HEK293 (cell line): ENCODE results near the gene SYNDIG1.

Experiments used
- BCL11A ChIP-seq: fragments of 450-650 bp; formaldehyde crosslinking; IDR thresholded peaks from 2 replicates; pipeline ENCODE4 v1.5.1; 2016; ENCODE audit warnings: low read depth, missing biosample characterization, missing genetic modification characterization
- EGR2 ChIP-seq: fragments of 450-650 bp; formaldehyde crosslinking; IDR thresholded peaks from 2 replicates; pipeline ENCODE4 v1.5.1; 2016; ENCODE audit warnings: low read depth, missing biosample characterization, missing genetic modification characterization
- GFI1B ChIP-seq: fragments of 450-650 bp; formaldehyde crosslinking; IDR thresholded peaks from 2 replicates; pipeline ENCODE4 v1.5.1; 2016; ENCODE audit warnings: missing biosample characterization, missing genetic modification characterization
- GLI2 ChIP-seq: fragments of 450-650 bp; formaldehyde crosslinking; IDR thresholded peaks from 2 replicates; pipeline ENCODE4; 2017; ENCODE audit warnings: missing biosample characterization, missing genetic modification characterization, low read depth, borderline replicate concordance
- GLIS1 ChIP-seq: fragments of 450-650 bp; formaldehyde crosslinking; IDR thresholded peaks from 2 replicates; pipeline ENCODE4 v1.5.1; 2016; ENCODE audit warnings: missing biosample characterization, missing genetic modification characterization
- HIC1 ChIP-seq: fragments of 450-650 bp; formaldehyde crosslinking; IDR thresholded peaks from 2 replicates; pipeline ENCODE4 v1.5.1; 2016; ENCODE audit warnings: missing biosample characterization, missing genetic modification characterization
- HOXD13 ChIP-seq: sonication (generic); formaldehyde crosslinking; IDR thresholded peaks from 2 replicates; pipeline ENCODE4 v1.8.0; 2022; ENCODE audit warnings: missing genetic modification reagents, borderline replicate concordance
- KLF10 ChIP-seq: fragments of 450-650 bp; IDR thresholded peaks from 2 replicates; pipeline ENCODE4 v1.5.1; 2018; ENCODE audit warnings: missing biosample characterization, mild to moderate bottlenecking, missing genetic modification characterization
- MYNN ChIP-seq: fragments of 450-650 bp; formaldehyde crosslinking; IDR thresholded peaks from 2 replicates; pipeline ENCODE4 v1.5.1; 2016; ENCODE audit warnings: missing biosample characterization, missing genetic modification characterization, borderline replicate concordance
- OVOL3 ChIP-seq: fragments of 450-650 bp; formaldehyde crosslinking; IDR thresholded peaks from 2 replicates; pipeline ENCODE4 v1.5.1; 2016; ENCODE audit warnings: missing biosample characterization, missing genetic modification characterization
- PRDM4 ChIP-seq: fragments of 450-650 bp; formaldehyde crosslinking; IDR thresholded peaks from 2 replicates; pipeline ENCODE4 v1.5.1; 2017; ENCODE audit warnings: missing biosample characterization, missing genetic modification characterization
- SP3 ChIP-seq: fragments of 450-650 bp; formaldehyde crosslinking; IDR thresholded peaks from 2 replicates; pipeline ENCODE4 v1.5.1; 2016; ENCODE audit warnings: missing biosample characterization, missing genetic modification characterization
- SP7 ChIP-seq: fragments of 450-650 bp; formaldehyde crosslinking; IDR thresholded peaks from 2 replicates; pipeline ENCODE4 v1.5.1; 2016; ENCODE audit warnings: missing biosample characterization, missing genetic modification characterization
- WT1 ChIP-seq: fragments of 450-650 bp; formaldehyde crosslinking; IDR thresholded peaks from 2 replicates; pipeline ENCODE4 v1.5.1; 2016; ENCODE audit warnings: missing biosample characterization, missing genetic modification characterization
- ZBTB17 ChIP-seq: fragments of 450-650 bp; formaldehyde crosslinking; IDR thresholded peaks from 2 replicates; pipeline ENCODE4 v1.5.1; 2016; ENCODE audit warnings: missing biosample characterization, missing genetic modification characterization
- ZBTB26 ChIP-seq: fragments of 450-650 bp; formaldehyde crosslinking; optimal IDR thresholded peaks from 2 replicates; pipeline ENCODE3; 2016; ENCODE audit warnings: missing biosample characterization, mild to moderate bottlenecking, missing genetic modification characterization
- ZBTB44 ChIP-seq: fragments of 450-650 bp; IDR thresholded peaks from 2 replicates; pipeline ENCODE4 v1.5.1; 2018; ENCODE audit warnings: missing biosample characterization, mild to moderate bottlenecking, missing genetic modification characterization
- ZFP69B ChIP-seq: fragments of 450-650 bp; formaldehyde crosslinking; IDR thresholded peaks from 2 replicates; pipeline ENCODE4 v1.5.1; 2016; ENCODE audit warnings: missing biosample characterization, missing genetic modification characterization
- ZNF114 ChIP-seq: fragments of 450-650 bp; formaldehyde crosslinking; IDR thresholded peaks from 2 replicates; pipeline ENCODE4 v1.5.0; 2017; ENCODE audit warnings: missing biosample characterization, missing genetic modification characterization
- ZNF157 ChIP-seq: fragments of 450-650 bp; formaldehyde crosslinking; IDR thresholded peaks from 2 replicates; pipeline ENCODE4 v1.5.1; 2016; ENCODE audit warnings: missing biosample characterization, missing genetic modification characterization
- ZNF26 ChIP-seq: fragments of 450-650 bp; formaldehyde crosslinking; IDR thresholded peaks from 2 replicates; pipeline ENCODE4 v1.5.1; 2016; ENCODE audit warnings: missing biosample characterization, missing genetic modification characterization
- ZNF324 ChIP-seq: fragments of 450-650 bp; formaldehyde crosslinking; IDR thresholded peaks from 2 replicates; pipeline ENCODE4 v1.5.1; 2016; ENCODE audit warnings: missing biosample characterization, missing genetic modification characterization
- ZNF350 ChIP-seq: fragments of 450-650 bp; formaldehyde crosslinking; IDR thresholded peaks from 2 replicates; pipeline ENCODE4 v1.5.0; 2017; ENCODE audit warnings: missing biosample characterization, mild to moderate bottlenecking, missing genetic modification characterization
- ZNF354C ChIP-seq: fragments of 450-650 bp; formaldehyde crosslinking; IDR thresholded peaks from 2 replicates; pipeline ENCODE4 v1.5.1; 2016; ENCODE audit warnings: missing biosample characterization, missing genetic modification characterization, low read depth, borderline replicate concordance
- ZNF37A ChIP-seq: fragments of 450-650 bp; IDR thresholded peaks from 2 replicates; pipeline ENCODE4 v1.5.1; 2018; ENCODE audit warnings: missing biosample characterization, missing genetic modification characterization
- ZNF449 ChIP-seq: fragments of 450-650 bp; formaldehyde crosslinking; IDR thresholded peaks from 2 replicates; pipeline ENCODE4 v1.5.1; 2017; ENCODE audit warnings: missing biosample characterization, mild to moderate bottlenecking, missing genetic modification characterization, moderate library complexity
- ZNF514 ChIP-seq: fragments of 450-650 bp; formaldehyde crosslinking; IDR thresholded peaks from 2 replicates; pipeline ENCODE4 v1.5.1; 2016; ENCODE audit warnings: missing biosample characterization, missing genetic modification characterization
- ZNF558 ChIP-seq: fragments of 450-650 bp; formaldehyde crosslinking; IDR thresholded peaks from 2 replicates; pipeline ENCODE4 v1.5.1; 2016; ENCODE audit warnings: missing biosample characterization, missing genetic modification characterization
- ZNF704 ChIP-seq: fragments of 450-650 bp; formaldehyde crosslinking; IDR thresholded peaks from 2 replicates; pipeline ENCODE4 v1.5.1; 2016; ENCODE audit warnings: missing biosample characterization, missing genetic modification characterization
- ZNF785 ChIP-seq: fragments of 450-650 bp; formaldehyde crosslinking; IDR thresholded peaks from 2 replicates; pipeline ENCODE4 v1.5.1; 2016; ENCODE audit warnings: missing biosample characterization, missing genetic modification characterization

Gene SYNDIG1

GRCh38 chr20:24634855-24635254, 165.4 kb downstream of the SYNDIG1 start (continued):
- no peak for TF ChIP-seq HOXD13 (CRISPR knock-in tag)
- TF ChIP-seq SP7: no peak
- TF ChIP-seq HIC1 (tag by site-specific recombination): 0 out of 2 replicates have a peak, but pooled peaks have one; percentile 34
- TF ChIP-seq ZBTB17 (tag by site-specific recombination): peak; percentile 43; the same call in 1 of the 2 replicates
- no peak for TF ChIP-seq ZNF704
- no peak for TF ChIP-seq ZNF350
- no peak for TF ChIP-seq OVOL3 (tag by site-specific recombination)
- peak; percentile 94 for TF ChIP-seq EGR2
- no peak for TF ChIP-seq ZBTB26 (tag by site-specific recombination)
- no peak for TF ChIP-seq ZNF354C (tag by site-specific recombination)
- no peak for TF ChIP-seq ZNF514 (tag by site-specific recombination)
- no peak for TF ChIP-seq ZNF114
- TF ChIP-seq GLIS1 (tag by site-specific recombination): peak; percentile 19; the same call in 1 of the 2 replicates
- TF ChIP-seq ZNF449: no peak
- no peak for TF ChIP-seq PRDM4
- no peak for TF ChIP-seq GFI1B (tag by site-specific recombination)
- TF ChIP-seq ZNF37A (tag by site-specific recombination): no peak
- no peak for TF ChIP-seq SP3
- no peak for TF ChIP-seq ZNF157
- TF ChIP-seq ZNF785: no peak
- no peak for TF ChIP-seq ZNF26 (tag by site-specific recombination)
- no peak for TF ChIP-seq WT1 (tag by site-specific recombination)
- no peak for TF ChIP-seq ZNF324
- 0 out of 2 replicates have a peak, but pooled peaks have one; percentile 53 for TF ChIP-seq ZFP69B
- no peak for TF ChIP-seq BCL11A (tag by site-specific recombination)
- no peak for TF ChIP-seq KLF10 (tag by site-specific recombination)
- TF ChIP-seq GLI2 (tag by site-specific recombination): no peak
- no peak for TF ChIP-seq MYNN (tag by site-specific recombination)
- no peak for TF ChIP-seq ZBTB44 (tag by site-specific recombination)
- no peak for TF ChIP-seq ZNF558 (tag by site-specific recombination)
